GM18870 (cell line): ENCODE results near the gene ZNF711.
"Not testable (repeated sequence)": the region's sequence is repeated elsewhere in the genome, so short reads cannot be mapped to it uniquely, and the experiment has no call there.

ENCODE experiments used
- ATAC-seq: cut with Tn5 transposase; IDR thresholded peaks from one replicate; pipeline ENCODE4 v1.9.1; 2021; ENCODE audit warnings: moderate library complexity; ENCODE audit not compliant: unreplicated experiment

ZNF711 gene

DNA sequence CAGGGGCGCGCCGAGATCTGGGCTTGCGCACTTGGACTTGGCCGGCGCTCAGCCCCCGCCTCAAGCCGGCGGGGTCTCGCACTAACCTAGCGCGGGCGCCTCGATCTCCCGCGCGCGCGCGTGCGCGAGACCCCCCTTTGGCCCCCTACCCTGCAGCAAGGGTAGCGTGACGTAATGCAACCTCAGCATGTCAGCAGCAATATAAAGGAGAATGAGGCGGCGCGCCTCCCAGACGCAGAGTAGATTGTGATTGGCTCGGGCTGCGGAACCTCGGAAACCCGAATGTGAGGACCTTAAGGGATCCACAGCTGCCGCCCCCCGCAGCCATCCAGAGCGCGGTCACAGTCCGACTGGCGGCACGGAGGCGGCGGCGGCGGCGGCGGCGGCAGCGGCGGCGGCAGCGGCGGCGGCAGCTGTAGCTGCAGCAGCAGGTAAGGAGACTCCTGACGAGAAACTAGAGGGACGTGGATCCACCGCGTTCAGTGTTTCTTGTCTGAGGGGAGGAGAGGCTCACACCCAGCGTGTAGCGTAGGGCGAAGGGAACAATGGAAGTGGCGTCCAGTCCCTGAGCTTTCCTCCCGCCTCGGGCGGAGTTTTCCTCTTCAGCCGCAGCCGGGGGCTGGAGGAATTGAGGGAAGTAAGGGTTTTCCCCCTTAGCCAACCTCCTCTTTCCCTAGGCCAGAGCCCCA lies at the start of gene ZNF711, which contains the start of gene SATL1:
Gene ZNF711, plus strand, starts transcription at position 231 of the 689 bp plus-strand sequence. CDS start 3,582 bp downstream, outside the sequence.
Gene SATL1, minus strand, starts transcription at position 19 of the 689 bp plus-strand sequence. CDS start 134,811 bp downstream, outside the sequence.
- ATAC-seq, result peak; percentile 51

DNA sequence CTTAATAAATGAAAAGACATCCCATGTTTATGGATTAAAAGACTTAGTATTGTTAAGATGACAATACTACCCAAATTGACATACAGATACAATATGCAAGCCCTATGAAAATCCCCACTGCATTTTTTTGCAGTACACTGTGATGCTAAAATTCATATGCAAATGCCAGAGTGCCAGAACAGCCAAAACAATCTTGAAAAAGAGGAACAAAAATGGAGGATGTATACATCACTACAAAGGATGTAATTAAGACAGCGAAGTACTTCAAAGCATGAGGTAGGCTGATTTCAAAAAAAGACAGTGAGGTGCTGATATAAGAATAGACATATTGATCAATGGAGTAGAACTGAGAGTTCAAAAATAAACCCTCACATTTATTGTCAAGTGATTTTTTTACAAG lies 47.5 kb upstream of the ZNF711 start:
- ATAC-seq, result no peak

- ATAC-seq, result no peak
Observed at GRCh38 chrX:85203461-85203970, 40.3 kb upstream of the ZNF711 start.

- ATAC-seq, result no peak
Observed at GRCh38 chrX:85213792-85214530, 29.8 kb upstream of the ZNF711 start.

DNA sequence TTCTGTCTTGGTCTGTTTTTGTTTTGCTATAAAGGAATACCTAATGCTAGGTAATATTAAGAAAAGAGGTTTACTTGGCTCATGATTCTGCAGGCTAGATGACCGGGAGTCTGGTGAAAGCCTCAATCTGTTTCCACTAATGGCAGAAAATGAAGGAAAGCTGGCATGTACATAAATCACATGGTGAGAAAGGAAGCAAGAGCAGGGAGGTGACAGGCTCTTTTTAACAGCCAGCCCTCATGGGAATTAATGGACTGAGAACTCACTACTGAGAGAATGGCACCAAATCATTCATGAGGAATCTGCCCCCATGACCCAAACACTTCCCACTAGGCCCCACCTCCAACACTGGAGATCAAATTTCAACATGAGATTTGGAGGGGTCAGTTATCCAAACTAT lies 27.8 kb upstream of the ZNF711 start:
- no peak for ATAC-seq

DNA sequence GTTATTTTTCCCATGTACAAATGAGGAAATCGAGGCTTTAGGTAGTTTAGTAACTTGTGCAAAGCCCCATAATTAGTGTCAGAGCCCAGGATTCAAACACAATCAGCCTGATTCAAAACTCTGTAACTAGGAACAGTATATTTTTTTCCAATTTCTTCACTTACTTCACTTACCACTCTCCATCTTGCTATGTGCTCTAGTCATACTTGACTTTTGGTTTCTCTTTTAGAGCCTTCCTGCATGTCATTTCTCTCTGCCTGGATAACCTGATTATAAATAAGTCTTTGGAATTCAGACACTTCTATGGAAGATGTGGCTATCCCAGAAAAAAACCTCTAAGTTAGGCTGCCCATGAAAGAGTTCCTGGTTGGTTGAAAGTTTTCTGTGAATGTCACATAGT lies 22.4 kb upstream of the ZNF711 start:
- peak; percentile 50 for ATAC-seq

- no peak for ATAC-seq
Observed at GRCh38 chrX:85223359-85223758, 20.4 kb upstream of the ZNF711 start.

- no peak for ATAC-seq
Observed at GRCh38 chrX:85243155-85243554, 636 bp upstream of the ZNF711 start.

GRCh38 chrX:85244450-85245211 lies 840 bp downstream of the ZNF711 start:
- ATAC-seq, result peak; percentile 3

DNA sequence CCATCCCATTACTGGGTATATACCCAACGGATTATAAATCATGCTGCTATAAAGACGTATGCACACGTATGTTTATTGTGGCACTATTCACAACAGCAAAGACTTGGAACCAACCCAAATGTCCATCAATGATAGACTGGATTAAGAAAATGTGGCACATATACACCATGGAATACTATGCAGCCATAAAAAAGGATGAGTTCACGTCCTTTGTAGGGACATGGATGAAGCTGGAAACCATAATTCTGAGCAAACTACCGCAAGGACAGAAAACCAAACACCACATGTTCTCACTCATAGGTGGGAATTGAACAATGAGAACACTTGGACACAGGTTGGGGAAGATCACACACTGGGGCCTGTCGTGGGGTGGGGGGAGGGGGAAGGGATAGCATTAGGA lies 41.5 kb downstream of the ZNF711 start:
- ATAC-seq, result not testable (repeated sequence)

DNA sequence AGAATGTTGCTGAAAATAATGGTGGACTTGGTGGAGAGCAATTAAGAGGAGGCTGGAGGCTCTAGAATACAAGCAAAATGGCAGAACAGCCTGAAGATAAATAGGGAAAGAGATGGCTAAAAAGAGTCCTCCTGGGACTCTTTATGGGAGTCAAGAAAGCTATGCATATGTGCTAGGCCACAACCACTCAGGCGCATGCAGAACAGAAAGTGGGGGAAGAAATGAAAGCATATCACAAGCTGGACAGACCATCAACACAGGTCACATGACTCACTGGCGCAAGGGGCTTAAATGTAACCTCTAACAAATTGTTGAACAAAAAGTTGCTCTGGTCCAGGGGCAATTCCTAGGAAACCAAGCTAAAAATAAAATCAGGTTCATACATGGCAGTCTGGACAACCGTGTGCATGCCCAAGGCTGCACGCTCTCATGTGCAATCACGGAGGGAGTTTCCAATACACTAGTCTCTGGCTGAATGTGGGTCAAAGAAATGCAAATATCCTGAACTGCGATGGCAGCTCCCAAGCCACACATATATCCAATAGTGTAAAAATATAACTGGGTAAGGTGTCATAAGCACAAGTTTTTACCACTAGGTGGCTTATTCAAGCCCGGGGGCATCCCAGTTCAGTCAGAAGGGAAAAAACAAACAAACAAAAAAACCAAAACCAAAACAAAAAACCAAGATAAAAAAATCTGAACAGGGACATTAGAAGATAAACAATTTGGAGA lies 45.4 kb downstream of the ZNF711 start:
- ATAC-seq, result no peak

DNA sequence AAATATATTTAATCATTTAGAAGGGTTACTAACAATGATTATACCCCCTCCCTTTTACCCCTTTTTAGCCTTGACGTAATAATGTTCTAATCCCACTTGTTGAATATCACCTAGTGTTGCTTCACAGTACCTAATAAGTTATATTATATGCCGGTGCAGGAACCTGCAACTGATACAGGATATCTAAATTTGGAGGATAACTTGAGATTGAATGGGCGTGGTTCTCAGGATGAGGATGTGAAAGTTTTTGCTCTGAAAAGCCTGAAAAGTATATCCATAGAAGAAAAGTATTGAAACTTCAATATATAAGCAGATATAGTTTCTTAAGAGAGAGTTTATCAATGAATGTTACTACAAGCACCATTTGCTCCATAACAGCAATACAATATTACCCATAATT lies 59.8 kb downstream of the ZNF711 start:
- ATAC-seq, result peak; percentile 72

- no peak for ATAC-seq
Observed at GRCh38 chrX:85309717-85310116, 65.9 kb downstream of the ZNF711 start.

DNA sequence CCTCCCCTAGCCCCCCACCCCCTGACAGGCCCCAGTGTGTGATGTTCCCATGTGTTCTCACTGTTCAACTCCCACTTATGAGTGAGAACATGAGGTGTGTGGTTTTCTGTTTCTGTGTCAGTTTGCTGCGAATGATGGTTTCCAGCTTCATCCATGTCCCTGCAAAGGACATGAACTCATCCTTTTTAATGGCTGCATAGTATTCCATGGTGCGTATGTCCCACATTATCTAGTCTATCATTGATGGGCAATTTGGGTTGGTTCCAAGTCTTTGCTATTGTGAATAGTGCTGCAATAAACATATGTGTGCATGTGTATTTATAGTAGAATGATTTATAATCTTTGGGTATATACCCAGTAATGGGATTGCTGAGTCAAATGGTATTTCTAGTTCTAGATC lies 67.6 kb downstream of the ZNF711 start:
- ATAC-seq, result not testable (repeated sequence)
